PC-3 (cell line): ENCODE measurements around the gene UBE2C. TPM values are rescaled to one million over a fixed set of nuclear protein-coding genes. Genes with fewer than 3 reads are reported as not detected.

Experiments used
- ATAC-seq: fragments of 200-7000 bp; cut with Tn5 transposase; 2 replicates; pipeline ENCODE4 v1.9.1; 2020; ENCODE audit warnings: mild to moderate bottlenecking, moderate library complexity
- BruUV-seq: library from RNA; stranded (reverse); fragments of 400-500 nt; replicated peaks from 2 replicates; lab custom pipeline; 2021; lab: Mats Ljungman, UMichigan
- CTCF ChIA-PET: fragments of 300-600 bp; sonication (Branson Sonifier 250); formaldehyde crosslinking; loops from one replicate; lab custom pipeline; 2022; ENCODE audit warnings: antibody characterized with exemption; lab: Charles Lee
- POLR2A ChIA-PET: fragments of 300-600 bp; sonication (Branson Sonifier 250); formaldehyde crosslinking; loops from one replicate; lab custom pipeline; 2022; ENCODE audit warnings: antibody characterized with exemption; ENCODE audit not compliant: unreplicated experiment; lab: Charles Lee
- DNase-seq: peaks from one replicate; pipeline ENCODE4 v3.0.0-alpha.2; 2015
- H2AFZ ChIP-seq: fragments of 300-600 bp; sonication (generic); 2 replicates; pipeline ENCODE4 v1.6.0; 2016; ENCODE audit warnings: antibody characterized with exemption, low read length
- H3F3A ChIP-seq: fragments of 300-600 bp; sonication (generic); one replicate; pipeline ENCODE4 v1.6.0; 2017; ENCODE audit warnings: antibody characterized with exemption, low read length, control low read depth, mild to moderate bottlenecking; ENCODE audit not compliant: unreplicated experiment
- H3K27ac ChIP-seq: fragments of 300-600 bp; sonication (generic); 2 replicates; pipeline ENCODE4 v1.5.1; 2016; ENCODE audit warnings: mild to moderate bottlenecking, low read length
- H3K27me3 ChIP-seq: fragments of 300-600 bp; sonication (generic); 2 replicates; pipeline ENCODE4 v1.6.1; 2016; ENCODE audit warnings: low read length, mixed read lengths
- H3K36me3 ChIP-seq: fragments of 300-600 bp; sonication (generic); 2 replicates; pipeline ENCODE4 v1.6.1; 2016; ENCODE audit warnings: low read depth, mixed run types, low read length, mixed read lengths
- H3K4me1 ChIP-seq: fragments of 300-600 bp; sonication (generic); 2 replicates; pipeline ENCODE4 v1.5.1; 2016; ENCODE audit warnings: low read length; ENCODE audit not compliant: insufficient read depth
- H3K4me2 ChIP-seq: fragments of 300-600 bp; sonication (generic); 2 replicates; pipeline ENCODE4 v1.6.0; 2016; ENCODE audit warnings: low read length
- H3K4me3 ChIP-seq: fragments of 300-600 bp; sonication (generic); 2 replicates; pipeline ENCODE4 v1.5.1; 2016; ENCODE audit warnings: mild to moderate bottlenecking, low read length, mixed read lengths
- H3K79me2 ChIP-seq: fragments of 300-600 bp; sonication (generic); 2 replicates; pipeline ENCODE4 v1.6.1; 2017; ENCODE audit warnings: low read length, mixed read lengths
- H3K9ac ChIP-seq: fragments of 300-600 bp; sonication (generic); 2 replicates; pipeline ENCODE4 v1.6.0; 2016; ENCODE audit warnings: mild to moderate bottlenecking, low read length
- H3K9me2 ChIP-seq: fragments of 300-600 bp; sonication (generic); replicated peaks from 2 replicates; pipeline ENCODE4 v1.6.1; 2016; ENCODE audit warnings: mixed run types, low read length, mixed read lengths
- H3K9me3 ChIP-seq: fragments of 300-600 bp; sonication (generic); 2 replicates; pipeline ENCODE4 v1.6.1; 2016; ENCODE audit warnings: low read length, mixed read lengths
- H4K20me1 ChIP-seq: fragments of 300-600 bp; sonication (generic); 2 replicates; pipeline ENCODE4 v1.6.1; 2016; ENCODE audit warnings: low read length, mixed read lengths
- EZH2 ChIP-seq: fragments of 300-600 bp; sonication (generic); IDR thresholded peaks from one replicate; pipeline ENCODE4 v1.6.1; 2017; ENCODE audit warnings: antibody characterized with exemption, mild to moderate bottlenecking, low read length; ENCODE audit not compliant: unreplicated experiment
- EZH2phosphoT487 ChIP-seq: fragments of 300-600 bp; sonication (generic); IDR thresholded peaks from 2 replicates; pipeline ENCODE4 v1.6.1; 2018; ENCODE audit warnings: mild to moderate bottlenecking, antibody characterized with exemption, low read length, borderline replicate concordance
- intact Hi-C: fragments of 100-400 bp; cut with micrococcal nuclease; formaldehyde crosslinking; loops from 2 replicates; pipeline ENCODE4 v1.9.0; 2023
- total RNA-seq: library from RNA; depleted of rRNA; stranded (reverse); fragments of >200 nt; gene quantifications from 2 replicates; pipeline ENCODE4 v1.2.3, GENCODE V29; 2014
- TF ChIP-seq, protein P1 (sequence below): fragments of 300-600 bp; sonication (generic); conservative IDR thresholded peaks from 2 replicates; pipeline ENCODE4 v1.5.1; 2017; ENCODE audit warnings: antibody characterized with exemption, low read depth, mild to moderate bottlenecking, low read length

The UBE2C gene
- total RNA-seq, 1 experiment from 2014 or later, result 304 TPM

DNA sequence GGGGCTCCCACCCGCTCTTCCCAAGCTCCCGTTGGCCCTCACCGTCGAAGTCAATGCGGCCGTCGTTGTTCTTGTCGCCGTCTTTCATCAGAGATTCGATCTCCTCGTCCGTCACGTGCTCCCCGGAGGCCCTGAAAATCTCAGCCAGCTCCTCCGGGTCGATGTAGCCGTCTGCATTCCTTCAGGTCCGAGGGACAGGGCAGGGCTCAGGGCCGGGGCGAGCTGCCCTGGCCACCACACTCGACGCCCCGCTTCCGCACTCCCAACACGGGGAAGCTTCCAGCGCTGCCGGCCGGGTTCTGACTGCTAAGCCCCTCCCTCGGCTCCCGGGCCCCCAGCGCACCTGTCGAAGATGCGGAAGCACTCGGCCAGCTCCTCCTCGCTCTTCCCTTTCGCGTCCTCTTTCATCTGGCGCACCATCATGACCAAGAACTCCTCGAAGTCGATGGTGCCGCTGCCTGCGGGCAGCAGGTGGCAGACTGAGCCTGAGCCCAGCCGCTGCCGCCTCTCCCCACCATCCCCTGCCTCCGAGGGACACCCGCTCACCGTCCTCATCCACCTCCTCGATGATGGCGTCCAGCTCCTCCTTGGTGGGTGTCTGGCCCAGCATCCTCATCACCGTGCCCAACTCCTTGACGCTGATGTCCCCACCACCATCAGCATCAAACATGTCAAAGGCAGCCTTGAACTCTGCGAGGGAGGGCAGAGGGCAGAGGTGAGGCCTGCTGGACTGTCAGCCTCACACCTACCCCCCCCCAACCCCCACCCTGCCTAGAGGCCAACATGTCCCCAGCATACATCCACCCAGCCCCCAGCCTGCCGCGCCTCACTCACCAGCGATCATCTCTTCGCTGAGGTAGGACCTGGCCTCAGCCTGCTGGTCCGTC, 11.7 kb downstream of the UBE2C start:
- Histone ChIP-seq H3K79me2 (no peaks in the 10 kb centered on the region), H3K9ac (no peak overlapping the region), H3K27me3 (no peaks in the 10 kb centered on the region), H3K4me3 (no peak overlapping the region), H3K9me2 (no peaks in the 10 kb centered on the region), H3K9me3 (no peaks in the 10 kb centered on the region), H3K4me2 (no peak overlapping the region), H3K36me3 (no peaks in the 10 kb centered on the region), H2AFZ (no peak overlapping the region), H4K20me1 (no peaks in the 10 kb centered on the region), H3K27ac (no peak overlapping the region), H3F3A (no peaks in the 10 kb centered on the region), H3K4me1 (peaks cover 9% of the 10 kb centered on the region; the same call in 1 of the 2 replicates)
- intact Hi-C loops, result no loop called here
- no TSS peak for BruUV-seq
- CTCF ChIA-PET, result interaction anchor here (1.1 kb wide), 1 partner anchor 67 kb away, joined by 3 read pairs; no protein-coding TSS in a partner anchor
- ATAC-seq (peak; percentile 55), DNase-seq (peak; percentile 27)
- POLR2A ChIA-PET, result no interaction called here
- TF ChIP-seq EZH2phosphoT487, result no peak
- TF ChIP-seq, protein P1, sequence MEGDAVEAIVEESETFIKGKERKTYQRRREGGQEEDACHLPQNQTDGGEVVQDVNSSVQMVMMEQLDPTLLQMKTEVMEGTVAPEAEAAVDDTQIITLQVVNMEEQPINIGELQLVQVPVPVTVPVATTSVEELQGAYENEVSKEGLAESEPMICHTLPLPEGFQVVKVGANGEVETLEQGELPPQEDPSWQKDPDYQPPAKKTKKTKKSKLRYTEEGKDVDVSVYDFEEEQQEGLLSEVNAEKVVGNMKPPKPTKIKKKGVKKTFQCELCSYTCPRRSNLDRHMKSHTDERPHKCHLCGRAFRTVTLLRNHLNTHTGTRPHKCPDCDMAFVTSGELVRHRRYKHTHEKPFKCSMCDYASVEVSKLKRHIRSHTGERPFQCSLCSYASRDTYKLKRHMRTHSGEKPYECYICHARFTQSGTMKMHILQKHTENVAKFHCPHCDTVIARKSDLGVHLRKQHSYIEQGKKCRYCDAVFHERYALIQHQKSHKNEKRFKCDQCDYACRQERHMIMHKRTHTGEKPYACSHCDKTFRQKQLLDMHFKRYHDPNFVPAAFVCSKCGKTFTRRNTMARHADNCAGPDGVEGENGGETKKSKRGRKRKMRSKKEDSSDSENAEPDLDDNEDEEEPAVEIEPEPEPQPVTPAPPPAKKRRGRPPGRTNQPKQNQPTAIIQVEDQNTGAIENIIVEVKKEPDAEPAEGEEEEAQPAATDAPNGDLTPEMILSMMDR, result peak; percentile 71
- TF ChIP-seq EZH2, result no peak

DNA sequence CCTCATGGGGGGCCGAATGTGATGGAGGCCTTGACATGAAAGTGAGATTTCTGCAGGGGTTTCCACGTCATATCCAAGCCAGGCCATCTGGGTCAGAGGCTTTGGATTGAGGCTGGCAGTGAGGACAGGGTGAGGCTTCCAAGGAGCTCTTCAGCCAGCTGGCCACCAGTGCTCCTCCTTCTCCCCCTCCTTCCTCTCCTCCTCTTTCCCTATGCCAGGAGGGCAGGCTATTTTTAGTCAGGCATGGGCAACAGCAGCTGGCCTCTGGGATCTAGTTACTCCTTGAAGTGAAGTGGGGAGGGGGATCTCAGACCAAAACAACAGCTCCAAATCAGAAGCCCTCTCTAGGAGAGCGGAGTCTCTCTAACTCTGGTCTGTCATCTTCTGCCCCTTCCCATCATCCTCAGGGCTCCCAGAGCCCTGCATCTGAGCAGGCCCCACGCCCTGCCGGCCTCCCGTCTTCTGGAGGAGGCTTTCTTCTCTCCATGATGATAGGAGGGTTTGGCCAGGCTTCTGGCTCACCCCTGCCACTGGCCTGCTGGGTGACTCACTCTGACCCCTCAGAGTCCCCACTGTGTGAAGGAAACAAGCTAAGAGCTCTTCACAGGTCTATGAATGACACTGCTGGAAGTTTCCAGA, 14.1 kb downstream of the UBE2C start:
- no peak overlapping the region for H3K4me2 ChIP-seq
- peaks cover 9% of the 10 kb centered on the region; the same call in 1 of the 2 replicates for H3K4me1 ChIP-seq
- TF ChIP-seq EZH2 (no peak), EZH2phosphoT487 (no peak)
- TF ChIP-seq, protein P1, result no peak
- no peak for DNase-seq
- ChIA-PET CTCF (no interaction called here), POLR2A (no interaction called here)
- H3K27me3 ChIP-seq, result no peaks in the 10 kb centered on the region
- no TSS peak for BruUV-seq
- no peaks in the 10 kb centered on the region for H3K36me3 ChIP-seq
- no peaks in the 10 kb centered on the region for H3K9me2 ChIP-seq
- H3K79me2 ChIP-seq, result no peaks in the 10 kb centered on the region
- H3K27ac ChIP-seq, result no peak overlapping the region
- H2AFZ ChIP-seq, result no peak overlapping the region
- ATAC-seq, result no peak
- intact Hi-C loops, result no loop called here
- no peaks in the 10 kb centered on the region for H3F3A ChIP-seq
- H3K4me3 ChIP-seq, result no peak overlapping the region
- H3K9ac ChIP-seq, result no peak overlapping the region
- no peaks in the 10 kb centered on the region for H3K9me3 ChIP-seq
- H4K20me1 ChIP-seq, result no peaks in the 10 kb centered on the region
